Stomach (tissue), 19 donors: ENCODE data around the gene AFTPH. TPM values are rescaled to one million over a fixed set of nuclear protein-coding genes. Genes with fewer than 3 reads are reported as not detected.

Experiments
- DNase-seq, 2 donors: peaks; one replicate each; pipeline versions ENCODE4 v3.0.0 to v3.0.0-alpha.2; 2013 to 2019
- H3K27ac ChIP-seq, 5 donors: fragments of 200-600 bp in 4 of 5; sonication (generic) in 4 of 5; one replicate each; pipeline ENCODE4 v1.5.1; 2013 to 2019; ENCODE audit warnings: mild to moderate bottlenecking in 1 of 5, moderate library complexity in 1 of 5
- H3K27me3 ChIP-seq, 3 donors: fragments of 200-600 bp; sonication (generic); one replicate each; pipeline ENCODE4 v1.5.1; 2017 to 2019; ENCODE audit warnings: mixed run types in 1 of 3
- H3K36me3 ChIP-seq, 4 donors: fragments of 200-600 bp; sonication (generic); 1 replicate in 3 of 4; 2 replicates in 1 of 4; pipeline ENCODE4 v1.5.1; 2016 to 2019
- H3K4me1 ChIP-seq, 4 donors: fragments of 200-600 bp; sonication (generic); one replicate each; pipeline ENCODE4 v1.5.1; 2016 to 2019
- H3K4me3 ChIP-seq, 4 donors: fragments of 200-600 bp; sonication (generic) in 3 of 4; one replicate each; pipeline ENCODE4 v1.5.1; 2016 to 2019; ENCODE audit warnings: mild to moderate bottlenecking in 1 of 4
- H3K9me3 ChIP-seq, 4 donors: fragments of 200-600 bp; sonication (generic); one replicate each; pipeline ENCODE4 v1.5.1; 2016 to 2019
- EP300 ChIP-seq: sonication (generic); formaldehyde crosslinking; IDR thresholded peaks from one replicate; pipeline ENCODE4 v1.6.1; 2017; ENCODE audit warnings: antibody characterized with exemption
- POLR2A ChIP-seq, 4 donors: fragments of 450-650 bp; IDR thresholded peaks; one replicate each; pipeline ENCODE4 v1.6.1; 2016; ENCODE audit warnings: antibody characterized with exemption in 4 of 4, control low read depth in 2 of 4, mild to moderate bottlenecking in 1 of 4, moderate library complexity in 1 of 4
- POLR2AphosphoS5 ChIP-seq, 3 donors: sonication (generic); formaldehyde crosslinking; IDR thresholded peaks; one replicate each; pipeline ENCODE4 v1.6.1; 2016; ENCODE audit warnings: antibody characterized with exemption in 3 of 3
- WGBS, 5 donors: extraction: QIAGEN DNeasy Blood & Tissue Kit in 3 of 5; methylation state at CpG; one replicate each; pipeline versions ENCODE4 v1.1.5 to v1.1.7; 2013 to 2018; 5-methylcytosine and 5-hydroxymethylcytosine counted together
- intact Hi-C: fragments of 100-400 bp; cut with DNase I; formaldehyde crosslinking; loops from one replicate; pipeline ENCODE4 v1.15.1; 2023; ENCODE audit warnings: low total_unique reads
- long read RNA-seq, 10 donors: transcript quantifications; one replicate each; lab custom pipeline, GENCODE V29; 2026
- polyA plus RNA-seq, 3 donors: library from polyadenylated mRNA; stranded (reverse); fragments of 200-250 nt; gene quantifications; one replicate each; pipeline ENCODE4 v1.2.3, GENCODE V29; 2013
- total RNA-seq, 5 donors: library from RNA; depleted of rRNA; stranded (reverse); fragments of >200 nt; gene quantifications; one replicate each; pipeline versions ENCODE4 v1.1.0 to v1.2.3, GENCODE V29; 2014 to 2016
- TF ChIP-seq, protein P1 (sequence below), 7 experiments: fragments of 450-650 bp in 4 of 7; fragments of 200-600 bp in 3 of 7; sonication (generic) in 3 of 7; IDR thresholded peaks; one replicate each; pipeline ENCODE4 v1.5.1; 2016 to 2019; ENCODE audit warnings: antibody characterized with exemption in 7 of 7, control low read depth in 2 of 7, mild to moderate bottlenecking in 1 of 7
- donor health status: healthy with polysubstance abuse.
- donor health status: Bipolar disorder and iron deficiency.
- donor health status: healthy.

Gene AFTPH, protein sequence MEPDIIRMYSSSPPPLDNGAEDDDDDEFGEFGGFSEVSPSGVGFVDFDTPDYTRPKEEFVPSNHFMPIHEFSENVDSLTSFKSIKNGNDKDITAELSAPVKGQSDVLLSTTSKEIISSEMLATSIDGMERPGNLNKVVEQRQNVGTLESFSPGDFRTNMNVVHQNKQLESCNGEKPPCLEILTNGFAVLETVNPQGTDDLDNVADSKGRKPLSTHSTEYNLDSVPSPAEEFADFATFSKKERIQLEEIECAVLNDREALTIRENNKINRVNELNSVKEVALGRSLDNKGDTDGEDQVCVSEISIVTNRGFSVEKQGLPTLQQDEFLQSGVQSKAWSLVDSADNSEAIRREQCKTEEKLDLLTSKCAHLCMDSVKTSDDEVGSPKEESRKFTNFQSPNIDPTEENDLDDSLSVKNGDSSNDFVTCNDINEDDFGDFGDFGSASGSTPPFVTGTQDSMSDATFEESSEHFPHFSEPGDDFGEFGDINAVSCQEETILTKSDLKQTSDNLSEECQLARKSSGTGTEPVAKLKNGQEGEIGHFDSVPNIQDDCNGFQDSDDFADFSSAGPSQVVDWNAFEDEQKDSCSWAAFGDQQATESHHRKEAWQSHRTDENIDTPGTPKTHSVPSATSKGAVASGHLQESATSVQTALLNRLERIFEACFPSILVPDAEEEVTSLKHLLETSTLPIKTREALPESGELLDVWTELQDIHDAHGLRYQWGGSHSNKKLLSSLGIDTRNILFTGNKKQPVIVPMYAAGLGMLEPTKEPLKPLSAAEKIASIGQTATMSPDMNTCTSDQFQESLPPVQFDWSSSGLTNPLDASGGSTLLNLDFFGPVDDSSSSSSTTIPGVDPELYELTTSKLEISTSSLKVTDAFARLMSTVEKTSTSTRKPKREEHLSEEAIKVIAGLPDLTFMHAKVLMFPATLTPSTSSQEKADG
- total RNA-seq = 10 to 100 TPM; 19.8 to 93.6 (median 46.7) TPM
- polyA plus RNA-seq = 10 to 100 TPM; 30.1 to 46.9 (median 31.1) TPM
- long read RNA-seq, donor 1, full-length matches to known transcripts = 1 of 12 reads
- long read RNA-seq, donor 1, partial matches to known transcripts = 11 of 12 reads
- long read RNA-seq, donor 1, other reads (novel, unspliced or antisense) = 0 of 12 reads
- long read RNA-seq, donor 2, full-length matches to known transcripts = 1 of 13 reads
- long read RNA-seq, donor 2, partial matches to known transcripts = 12 of 13 reads
- long read RNA-seq, donor 2, other reads (novel, unspliced or antisense) = 0 of 13 reads
- long read RNA-seq, donor 3, partial matches to known transcripts = 0 of 1 reads
- long read RNA-seq, donor 3, other reads (novel, unspliced or antisense) = 0 of 1 reads
- long read RNA-seq, donor 4, full-length matches to known transcripts = 1 of 1 reads
- long read RNA-seq, donor 4, partial matches to known transcripts = 0 of 1 reads
- long read RNA-seq, donor 4, other reads (novel, unspliced or antisense) = 0 of 1 reads
- long read RNA-seq, donor 5, full-length matches to known transcripts = 3 of 3 reads
- long read RNA-seq, donor 5, partial matches to known transcripts = 0 of 3 reads
- long read RNA-seq, donor 5, other reads (novel, unspliced or antisense) = 0 of 3 reads
- long read RNA-seq, donor 6 = 0 reads
- long read RNA-seq, donor 7, full-length matches to known transcripts = 1 of 1 reads
- long read RNA-seq, donor 7, partial matches to known transcripts = 0 of 1 reads
- long read RNA-seq, donor 7, other reads (novel, unspliced or antisense) = 0 of 1 reads
- long read RNA-seq, donor 8, full-length matches to known transcripts = 3 of 11 reads
- long read RNA-seq, donor 8, partial matches to known transcripts = 8 of 11 reads
- long read RNA-seq, donor 8, other reads (novel, unspliced or antisense) = 0 of 11 reads
- long read RNA-seq, donor 9, full-length matches to known transcripts = 3 of 8 reads
- long read RNA-seq, donor 9, partial matches to known transcripts = 5 of 8 reads
- long read RNA-seq, donor 9, other reads (novel, unspliced or antisense) = 0 of 8 reads
- long read RNA-seq, donor 10, full-length matches to known transcripts = 2 of 2 reads
- long read RNA-seq, donor 10, partial matches to known transcripts = 0 of 2 reads
- long read RNA-seq, donor 10, other reads (novel, unspliced or antisense) = 0 of 2 reads

DNA sequence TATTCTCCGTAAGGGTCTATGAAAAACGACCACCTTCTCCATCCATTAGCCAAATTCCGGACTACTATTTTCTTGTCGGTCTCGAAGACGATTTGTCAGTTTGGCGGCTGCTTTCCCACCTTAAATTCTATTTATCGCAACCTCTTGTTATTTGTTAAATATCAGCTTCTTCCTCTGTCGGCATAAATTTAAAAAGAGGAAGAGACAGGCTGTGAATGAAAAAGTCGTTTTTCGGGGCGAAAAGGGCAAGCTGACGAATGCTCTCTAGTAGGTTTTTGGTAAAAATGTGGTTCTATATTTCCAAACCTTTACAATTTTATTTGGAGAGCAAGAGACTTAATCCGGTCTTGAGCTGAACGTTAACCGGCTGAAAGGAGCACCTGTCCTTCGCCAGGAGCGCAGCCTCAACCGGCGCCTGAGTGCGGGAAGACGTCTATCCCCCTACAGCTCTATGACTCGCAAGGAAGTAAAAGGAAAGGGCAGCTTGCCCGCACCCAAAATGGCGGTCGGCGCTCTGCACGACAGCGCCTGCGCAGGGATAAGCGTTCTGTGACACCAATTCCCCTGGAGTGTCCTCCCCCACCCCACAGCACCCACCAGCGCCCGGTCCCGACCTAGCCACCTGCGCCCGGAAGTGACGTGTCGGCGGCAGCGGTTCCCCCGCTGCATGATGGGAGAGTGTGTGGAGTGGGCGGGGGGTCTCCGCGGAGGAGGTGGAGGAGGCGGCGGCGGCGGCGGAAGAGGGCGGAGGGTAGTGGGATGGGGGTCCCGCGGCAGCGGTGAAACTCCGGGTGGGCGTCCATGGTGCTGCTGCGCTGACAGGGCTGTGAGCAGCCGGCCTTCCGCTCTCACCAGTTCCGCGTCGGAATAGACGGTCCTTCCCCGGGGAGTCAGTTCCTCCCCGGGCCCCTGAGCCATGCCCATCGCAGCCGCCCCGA lies at the start of gene AFTPH:
TSS of gene AFTPH (plus strand) at position 663 of the 938 bp plus-strand sequence. CDS start 27,147 bp downstream, outside the sequence.
- peaks cover 3 to 55% (median 36%) of the 10 kb centered on the region in 4 donors for H3K4me1 ChIP-seq
- 0 to 1% (median 0%) methylated on average over 63 to 67 of the region's 67 CpGs for WGBS, 5 donors
- peak within 1 kb of the TSS; percentile 93 to 99 (median 98) for H3K27ac ChIP-seq
- intact Hi-C loops = no loop called here
- H3K27me3 ChIP-seq = no peaks in the 10 kb centered on the region
- peak within 1 kb of the TSS; percentile 65 to 97 (median 92) for H3K4me3 ChIP-seq
- TF ChIP-seq EP300 = no peak
- peak in 2 of 3 donors; percentile 91 to 93 for TF ChIP-seq POLR2AphosphoS5 (IDR thresholded peaks at IDR 0.05)
- TF ChIP-seq, protein P1, sequence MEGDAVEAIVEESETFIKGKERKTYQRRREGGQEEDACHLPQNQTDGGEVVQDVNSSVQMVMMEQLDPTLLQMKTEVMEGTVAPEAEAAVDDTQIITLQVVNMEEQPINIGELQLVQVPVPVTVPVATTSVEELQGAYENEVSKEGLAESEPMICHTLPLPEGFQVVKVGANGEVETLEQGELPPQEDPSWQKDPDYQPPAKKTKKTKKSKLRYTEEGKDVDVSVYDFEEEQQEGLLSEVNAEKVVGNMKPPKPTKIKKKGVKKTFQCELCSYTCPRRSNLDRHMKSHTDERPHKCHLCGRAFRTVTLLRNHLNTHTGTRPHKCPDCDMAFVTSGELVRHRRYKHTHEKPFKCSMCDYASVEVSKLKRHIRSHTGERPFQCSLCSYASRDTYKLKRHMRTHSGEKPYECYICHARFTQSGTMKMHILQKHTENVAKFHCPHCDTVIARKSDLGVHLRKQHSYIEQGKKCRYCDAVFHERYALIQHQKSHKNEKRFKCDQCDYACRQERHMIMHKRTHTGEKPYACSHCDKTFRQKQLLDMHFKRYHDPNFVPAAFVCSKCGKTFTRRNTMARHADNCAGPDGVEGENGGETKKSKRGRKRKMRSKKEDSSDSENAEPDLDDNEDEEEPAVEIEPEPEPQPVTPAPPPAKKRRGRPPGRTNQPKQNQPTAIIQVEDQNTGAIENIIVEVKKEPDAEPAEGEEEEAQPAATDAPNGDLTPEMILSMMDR (IDR thresholded peaks at IDR 0.05) = no peak
- TF ChIP-seq POLR2A (IDR thresholded peaks at IDR 0.05) = peak in 2 of 4 donors; percentile 73 to 74
- H3K9me3 ChIP-seq = no peaks in the 10 kb centered on the region
- no peaks in the 10 kb centered on the region for H3K36me3 ChIP-seq
- DNase-seq = peak; percentile 99 to 100

DNA sequence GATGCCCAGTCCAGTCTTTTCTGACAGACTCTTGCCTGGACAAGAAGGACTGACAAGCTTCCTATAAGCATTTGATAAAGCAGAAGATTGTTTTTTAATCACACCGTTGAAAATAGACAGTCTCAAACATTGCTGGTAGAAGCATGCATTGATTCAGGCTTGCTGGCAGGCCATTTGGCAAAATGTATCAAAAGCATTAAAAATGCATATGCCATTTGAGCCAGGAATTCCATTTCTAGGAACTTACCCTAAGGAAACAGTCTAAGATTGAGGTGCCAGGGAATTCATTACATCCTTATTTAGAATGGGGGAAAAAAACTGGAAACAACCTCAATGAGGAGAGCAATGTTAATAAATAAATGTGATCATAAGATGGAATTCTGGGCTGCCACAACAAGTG lies 49.5 kb upstream of the AFTPH start:
- no peaks in the 10 kb centered on the region for H3K9me3 ChIP-seq
- intact Hi-C loops = no loop called here
- H3K4me3 ChIP-seq = no peak overlapping the region
- DNase-seq = no peak
- H3K27ac ChIP-seq = no peak overlapping the region
- no peaks in the 10 kb centered on the region for H3K27me3 ChIP-seq
- no peaks in the 10 kb centered on the region for H3K4me1 ChIP-seq
- TF ChIP-seq, protein P1 (IDR thresholded peaks at IDR 0.05) = no peak
- TF ChIP-seq EP300 (no peak), POLR2AphosphoS5 (IDR thresholded peaks at IDR 0.05) (no peak), POLR2A (IDR thresholded peaks at IDR 0.05) (no peak)
- 33 to 72% (median 64%) methylated on average over 1 of the region's 1 CpG for WGBS, 5 donors
- H3K36me3 ChIP-seq = no peaks in the 10 kb centered on the region

DNA sequence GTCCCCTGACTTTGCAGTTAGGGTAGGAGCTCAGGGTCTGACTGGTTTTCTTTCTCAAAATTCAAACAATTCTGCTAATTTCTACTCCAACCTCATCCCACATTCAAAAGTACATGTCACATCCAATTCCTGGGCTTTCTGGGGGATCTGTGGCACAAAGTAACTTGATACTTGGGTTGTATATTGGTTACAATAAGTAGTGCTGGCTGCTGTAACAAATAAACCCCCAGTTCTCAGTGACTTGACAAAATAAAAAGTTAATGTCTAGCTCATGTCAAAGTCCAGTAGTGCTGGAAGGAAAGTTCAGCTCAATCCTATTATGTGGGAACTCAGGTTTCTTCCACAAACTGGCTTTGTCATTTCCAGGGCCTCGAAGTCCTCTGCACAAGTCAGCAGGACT lies 47.1 kb upstream of the AFTPH start:
- no peak overlapping the region for H3K27ac ChIP-seq
- TF ChIP-seq, protein P1 (IDR thresholded peaks at IDR 0.05) = no peak
- TF ChIP-seq POLR2A (IDR thresholded peaks at IDR 0.05) (no peak), EP300 (no peak), POLR2AphosphoS5 (IDR thresholded peaks at IDR 0.05) (no peak)
- 85 to 100% (median 95%) methylated on average over 1 of the region's 1 CpG for WGBS, 5 donors
- no peak for DNase-seq
- intact Hi-C loops = no loop called here
- H3K9me3 ChIP-seq = no peaks in the 10 kb centered on the region
- H3K4me1 ChIP-seq = no peaks in the 10 kb centered on the region
- H3K4me3 ChIP-seq = no peak overlapping the region
- H3K27me3 ChIP-seq = no peaks in the 10 kb centered on the region
- no peaks in the 10 kb centered on the region for H3K36me3 ChIP-seq
